CD8-positive, alpha-beta memory T cell (primary cell): Measurements from ENCODE around the gene CCS. TPM values are rescaled to one million over a fixed set of nuclear protein-coding genes. Genes with fewer than 3 reads are reported as not detected.
"Not testable (repeated sequence)": the region's sequence is repeated elsewhere in the genome, so short reads cannot be mapped to it uniquely, and the experiment has no call there.

Experiments
- CTCF ChIA-PET: fragments of 350-600 bp; sonication (Branson Sonifier 250); formaldehyde crosslinking; loops from one replicate; lab custom pipeline; 2021; ENCODE audit warnings: antibody characterized with exemption; lab: Charles Lee
- POLR2A ChIA-PET: fragments of 350-600 bp; sonication (Branson Sonifier 250); formaldehyde crosslinking; loops from one replicate; lab custom pipeline; 2021; ENCODE audit warnings: antibody characterized with exemption; lab: Charles Lee
- DNase-seq, 5 donors: peaks; one replicate each; pipeline versions ENCODE4 v3.0.0 to v3.0.0-alpha.2; 2020 to 2022; ENCODE audit warnings: mixed read lengths in 1 of 5
- H3K27ac ChIP-seq: one replicate; pipeline ENCODE4 v1.7.0; 2013; ENCODE audit warnings: low read depth, mild to moderate bottlenecking, low read length, moderate library complexity
- H3K27me3 ChIP-seq: 2 replicates; pipeline ENCODE4 v1.7.0; 2013; ENCODE audit warnings: low read length, mild to moderate bottlenecking; ENCODE audit not compliant: insufficient read depth, poor library complexity, severe bottlenecking
- H3K36me3 ChIP-seq: 2 replicates; pipeline ENCODE4 v1.7.0; 2013; ENCODE audit warnings: mild to moderate bottlenecking, low read length, moderate library complexity; ENCODE audit not compliant: insufficient read depth
- H3K4me1 ChIP-seq: 2 replicates; pipeline ENCODE4 v1.7.0; 2013; ENCODE audit warnings: mild to moderate bottlenecking, low read length, moderate library complexity; ENCODE audit not compliant: insufficient read depth
- H3K4me3 ChIP-seq: 2 replicates; pipeline ENCODE4 v1.7.0; 2013; ENCODE audit warnings: mild to moderate bottlenecking, low read length
- H3K9me3 ChIP-seq: 2 replicates; pipeline ENCODE4 v1.7.0; 2013; ENCODE audit warnings: mild to moderate bottlenecking, low read length
- H3K27ac Mint-ChIP-seq, 8 donors: one replicate each; pipeline ENCODE4 v1.8.0; 2020 to 2021; ENCODE audit warnings: mixed read lengths in 8 of 8, mild to moderate bottlenecking in 6 of 8, inconsistent platforms in 3 of 8, moderate library complexity in 3 of 8
- H3K27me3 Mint-ChIP-seq, 2 donors: one replicate each; pipeline ENCODE4 v1.8.0; 2020 to 2021; ENCODE audit warnings: mixed read lengths in 2 of 2, mild to moderate bottlenecking in 1 of 2, moderate library complexity in 1 of 2
- H3K36me3 Mint-ChIP-seq, 3 donors: one replicate each; pipeline ENCODE4 v1.8.0; 2020 to 2021; ENCODE audit warnings: mixed read lengths in 3 of 3, inconsistent platforms in 1 of 3, mild to moderate bottlenecking in 1 of 3
- H3K4me1 Mint-ChIP-seq, 3 donors: one replicate each; pipeline ENCODE4 v1.8.0; 2020 to 2021; ENCODE audit warnings: mixed read lengths in 3 of 3, inconsistent platforms in 1 of 3, mild to moderate bottlenecking in 1 of 3
- H3K4me3 Mint-ChIP-seq, 7 donors: one replicate each; pipeline ENCODE4 v1.8.0; 2020 to 2021; ENCODE audit warnings: mixed read lengths in 7 of 7, mild to moderate bottlenecking in 6 of 7, moderate library complexity in 4 of 7, inconsistent platforms in 2 of 7
- H3K9me3 Mint-ChIP-seq, 5 donors: one replicate each; pipeline ENCODE4 v1.8.0; 2020 to 2022; ENCODE audit warnings: mixed read lengths in 5 of 5, mild to moderate bottlenecking in 3 of 5, moderate library complexity in 2 of 5, inconsistent platforms in 1 of 5
- polyA plus RNA-seq: library from polyadenylated mRNA; unstranded; fragments of 300-500 nt; fragmentation: Illumina TruSeq; gene quantifications from one replicate; pipeline ENCODE4 v1.2.3, GENCODE V29; 2021
- total RNA-seq, 2 experiments: library from RNA; stranded (reverse); gene quantifications; one replicate each; pipeline ENCODE4 v1.2.3, GENCODE V29; 2021

The CCS gene
- total and polyA plus RNA-seq, 3 experiments from 2014 or later = 24.1 to 41.1 (median 25.7) TPM

- H3K4me3 Mint-ChIP-seq, H3K9me3 ChIP-seq, H3K9me3 Mint-ChIP-seq, H3K36me3 ChIP-seq, DNase-seq, H3K4me3 ChIP-seq, H3K27me3 Mint-ChIP-seq, H3K27me3 ChIP-seq, H3K27ac ChIP-seq, H3K4me1 ChIP-seq: not testable (repeated sequence)
- ChIA-PET CTCF (interaction anchor here (1.5 kb wide), 1 partner anchor 10 kb away, joined by 3 read pairs; the partner anchor contains the start of gene RBM14), POLR2A (interaction anchor here (0.6 to 0.9 kb wide), 2 partner anchors 16 to 48 kb away, joined by 4 to 7 read pairs; no protein-coding TSS in a partner anchor)
- Mint-ChIP-seq H3K36me3 (peaks cover 0 to 39% (median 3%) of the 10 kb centered on the region in 3 donors), H3K27ac (peak overlapping the region in 1 of 8 donors; percentile 12), H3K4me1 (peaks cover 6 to 14% (median 12%) of the 10 kb centered on the region in 3 donors)
These were observed 13.6 kb downstream of the CCS start for GRCh38 chr11:66606608-66607007.

DNA sequence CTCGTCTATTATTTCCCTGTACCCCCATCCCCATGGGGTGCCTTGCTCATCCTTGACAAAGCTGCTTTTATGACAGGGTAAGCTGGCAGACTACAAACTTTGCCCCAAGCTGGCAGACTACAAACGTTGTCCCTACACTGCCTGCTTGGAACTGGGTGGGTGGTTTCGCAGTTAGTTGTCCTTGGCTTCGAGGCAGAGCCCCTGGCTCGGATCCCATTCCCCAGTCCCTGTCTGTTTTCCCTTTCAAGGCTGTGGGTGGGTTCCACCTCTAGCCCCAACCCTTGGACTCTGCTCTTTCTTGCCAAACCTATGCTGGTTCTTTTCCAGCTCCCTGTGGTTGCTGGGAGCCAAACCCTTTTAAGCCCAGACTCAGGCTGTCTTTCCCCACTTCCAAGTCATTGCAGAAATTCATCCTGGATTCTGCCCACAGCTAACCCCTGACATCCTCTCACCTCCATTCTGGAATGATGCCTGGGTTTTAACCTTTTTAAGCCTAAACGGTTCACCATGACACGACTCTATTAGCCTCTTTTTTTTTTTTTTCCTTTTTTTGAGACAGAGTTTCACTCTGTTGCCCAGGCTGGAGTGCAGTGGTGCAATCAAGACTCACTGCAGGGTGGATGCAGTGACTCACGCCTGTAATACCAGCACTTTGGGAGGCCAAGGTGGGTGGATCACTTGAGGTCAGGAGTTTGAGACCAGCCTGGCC is 14.3 kb downstream of the CCS start:
- ChIA-PET POLR2A (interaction anchor here (0.5 to 0.9 kb wide), 3 partner anchors 16 to 1683 kb away, joined by 3 to 4 read pairs (median 3); no protein-coding TSS in a partner anchor), CTCF (no interaction called here)
- H3K4me1 ChIP-seq = no peaks in the 10 kb centered on the region
- DNase-seq = no peak
- H3K4me3 ChIP-seq = no peak overlapping the region
- no peak overlapping the region for H3K27ac Mint-ChIP-seq
- peaks cover 6% of the 10 kb centered on the region for H3K36me3 ChIP-seq
- H3K27me3 Mint-ChIP-seq = no peaks in the 10 kb centered on the region
- no peaks in the 10 kb centered on the region for H3K27me3 ChIP-seq
- H3K9me3 ChIP-seq = no peaks in the 10 kb centered on the region
- peaks cover 0 to 34% (median 3%) of the 10 kb centered on the region in 3 donors for H3K36me3 Mint-ChIP-seq
- no peaks in the 10 kb centered on the region for H3K9me3 Mint-ChIP-seq
- H3K27ac ChIP-seq = no peak overlapping the region
- H3K4me1 Mint-ChIP-seq = peaks cover 6 to 14% (median 12%) of the 10 kb centered on the region in 3 donors
- no peak overlapping the region for H3K4me3 Mint-ChIP-seq

DNA sequence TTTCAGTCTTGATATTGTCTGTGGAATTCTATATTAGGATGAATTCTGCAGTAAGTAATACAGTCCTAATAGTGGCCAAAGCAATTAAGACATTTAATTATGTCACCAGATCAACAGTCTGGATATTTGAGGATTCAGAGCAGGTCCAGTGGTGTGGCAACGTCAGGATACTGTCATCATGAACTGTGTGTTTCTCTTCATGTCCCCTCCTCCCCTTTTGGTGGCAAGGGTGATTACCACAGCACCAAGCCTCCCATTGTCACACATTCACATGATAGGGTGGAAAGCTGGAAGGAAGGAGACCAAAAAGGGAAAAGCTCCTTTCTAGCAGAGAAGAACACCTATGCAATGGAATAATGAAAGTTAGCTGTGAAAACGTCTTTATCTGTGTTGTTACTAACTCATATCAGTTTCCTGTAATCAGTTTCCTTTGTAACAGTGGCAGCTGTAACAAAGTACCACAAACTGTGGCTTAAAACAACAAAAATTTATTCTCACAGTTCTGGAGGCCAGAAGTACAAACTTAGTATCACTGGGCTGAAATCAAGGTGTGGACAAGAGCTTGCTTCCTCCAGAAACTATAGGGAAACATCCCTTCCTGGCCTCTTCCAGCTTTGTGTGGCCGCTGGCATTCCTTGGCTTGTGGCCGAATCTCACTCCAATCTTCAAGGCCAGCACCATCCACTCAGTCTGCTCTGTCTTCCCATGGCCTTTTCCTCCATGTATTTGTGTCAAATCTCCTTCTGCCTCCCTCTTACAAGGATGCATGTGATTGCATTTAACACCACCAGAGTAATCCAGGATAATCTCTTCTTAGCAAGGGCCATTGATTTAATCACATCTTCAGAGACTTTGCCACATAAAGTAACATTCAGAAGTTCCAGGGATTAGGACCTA is 17.0 kb downstream of the CCS start:
- Histone ChIP-seq H3K36me3 (peaks cover 5% of the 10 kb centered on the region), H3K27me3 (no peaks in the 10 kb centered on the region), H3K4me1 (no peaks in the 10 kb centered on the region), H3K9me3 (no peaks in the 10 kb centered on the region), H3K27ac (no peak overlapping the region), H3K4me3 (no peak overlapping the region)
- DNase-seq = no peak
- CTCF ChIA-PET = interaction anchor here (0.8 kb wide), 1 partner anchor 15 kb away, joined by 3 read pairs; no protein-coding TSS in a partner anchor
- Mint-ChIP-seq H3K36me3 (peaks cover 0 to 18% (median 3%) of the 10 kb centered on the region in 3 donors), H3K27ac (peak overlapping the region; percentile 9 to 83 (median 60)), H3K9me3 (no peaks in the 10 kb centered on the region), H3K27me3 (no peaks in the 10 kb centered on the region), H3K4me1 (peaks cover 6 to 14% (median 12%) of the 10 kb centered on the region in 3 donors), H3K4me3 (no peak overlapping the region)
- POLR2A ChIA-PET = no interaction called here

DNA sequence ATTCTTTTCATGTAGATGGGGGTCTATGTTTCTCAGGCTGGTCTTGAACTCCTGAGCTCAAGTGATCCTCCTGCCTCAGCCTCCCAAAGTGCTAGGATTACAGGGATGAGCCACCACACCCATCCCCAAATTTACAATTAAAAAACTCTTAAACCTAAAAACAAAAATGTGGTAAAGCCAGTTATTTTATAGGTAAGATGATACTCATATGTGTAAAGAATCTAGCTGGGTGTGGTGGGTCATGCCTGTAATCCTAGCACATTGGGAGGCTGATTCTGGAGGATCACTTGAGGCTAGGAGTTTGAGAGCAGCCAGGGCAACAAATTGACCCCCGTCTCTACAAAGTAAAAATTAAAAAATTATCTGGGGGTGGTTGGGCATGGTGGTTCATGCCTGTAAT is 19.5 kb downstream of the CCS start:
- peaks cover 8% of the 10 kb centered on the region for H3K4me1 ChIP-seq
- H3K27me3 ChIP-seq = no peaks in the 10 kb centered on the region
- DNase-seq = no peak
- no peak overlapping the region for H3K4me3 Mint-ChIP-seq
- ChIA-PET POLR2A (no interaction called here), CTCF (interaction anchor here (1.4 to 2.3 kb wide), 2 partner anchors 26 to 33 kb away, joined by 4 to 7 read pairs; partner anchors contain the start of gene RBM4)
- H3K27me3 Mint-ChIP-seq = peaks cover 0 to 4% of the 10 kb centered on the region in 2 donors
- peaks cover 0 to 13% (median 0%) of the 10 kb centered on the region in 3 donors for H3K36me3 Mint-ChIP-seq
- no peaks in the 10 kb centered on the region for H3K9me3 Mint-ChIP-seq
- H3K27ac Mint-ChIP-seq = peak overlapping the region in 1 of 8 donors; percentile 23
- H3K4me3 ChIP-seq = no peak overlapping the region
- H3K27ac ChIP-seq = no peak overlapping the region
- H3K9me3 ChIP-seq = no peaks in the 10 kb centered on the region
- peaks cover 16 to 33% (median 23%) of the 10 kb centered on the region in 3 donors for H3K4me1 Mint-ChIP-seq
- H3K36me3 ChIP-seq = no peaks in the 10 kb centered on the region

DNA sequence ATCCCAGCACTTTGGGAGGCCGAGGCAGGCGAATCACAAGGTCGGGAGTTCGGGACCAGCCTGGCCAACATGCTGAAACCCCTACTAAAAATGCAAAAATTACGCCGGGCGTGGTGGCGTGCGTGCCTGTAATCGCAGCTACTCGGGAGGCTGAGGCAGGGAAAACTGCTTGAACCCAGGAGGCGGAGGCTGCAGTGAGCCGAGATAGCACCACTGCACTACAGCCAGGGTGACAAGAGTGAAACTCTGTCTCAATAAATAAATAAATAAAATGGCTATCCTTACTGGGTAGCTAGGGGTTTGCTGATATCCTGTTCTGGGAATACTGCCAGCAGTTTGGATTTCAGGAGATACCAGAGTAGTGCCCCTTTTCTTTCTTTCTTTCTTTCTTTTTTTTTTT is 21.1 kb downstream of the CCS start:
- POLR2A ChIA-PET = interaction anchor here (0.7 to 1.3 kb wide), 2 partner anchors 30 to 338 kb away, joined by 3 to 7 read pairs; no protein-coding TSS in a partner anchor
- H3K4me1 ChIP-seq = peaks cover 23% of the 10 kb centered on the region
- no peak overlapping the region for H3K27ac Mint-ChIP-seq

DNA sequence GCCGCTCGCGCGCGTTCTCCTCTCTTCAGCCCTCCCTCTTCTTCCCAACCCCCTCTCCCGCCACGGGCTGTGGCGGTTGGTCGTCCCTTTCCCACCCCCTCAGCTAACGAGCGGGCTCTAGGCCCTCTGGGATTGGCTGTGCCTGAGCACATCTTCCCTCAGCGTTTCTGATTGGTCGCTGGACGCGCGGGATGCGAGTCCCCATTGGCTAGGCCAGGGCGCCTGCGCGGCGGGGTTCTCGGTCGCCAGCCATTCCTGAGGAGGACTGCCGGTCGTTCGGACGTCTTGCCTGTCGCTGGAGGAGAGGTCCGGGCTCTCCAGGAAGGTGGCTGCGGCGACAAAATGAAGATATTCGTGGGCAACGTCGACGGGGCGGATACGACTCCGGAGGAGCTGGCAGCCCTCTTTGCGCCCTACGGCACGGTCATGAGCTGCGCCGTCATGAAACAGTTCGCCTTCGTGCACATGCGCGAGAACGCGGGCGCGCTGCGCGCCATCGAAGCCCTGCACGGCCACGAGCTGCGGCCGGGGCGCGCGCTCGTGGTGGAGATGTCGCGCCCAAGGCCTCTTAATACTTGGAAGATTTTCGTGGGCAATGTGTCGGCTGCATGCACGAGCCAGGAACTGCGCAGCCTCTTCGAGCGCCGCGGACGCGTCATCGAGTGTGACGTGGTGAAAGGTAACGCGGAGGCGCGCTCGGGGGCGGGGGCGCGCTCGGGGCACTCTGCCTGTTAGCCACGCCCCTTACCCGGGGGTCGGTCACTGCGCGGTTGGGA is 23.6 kb downstream of the CCS start, which contains the start of gene RBM14:
Gene RBM14 (plus strand): TSS at position 252 of the 776 bp plus-strand sequence. CDS start 91 bp downstream, at position 343.
- ChIA-PET POLR2A (interaction anchor here (0.5 to 4.6 kb wide), 18 partner anchors 9 to 345 kb away, joined by 3 to 153 read pairs (median 4); partner anchors contain the start of genes ACTN3, BBS1, CCDC87 and CCS), CTCF (interaction anchor here (0.6 to 2.6 kb wide), 8 partner anchors 8 to 227 kb away, joined by 3 to 20 read pairs (median 4); partner anchors contain the start of genes RBM4, RBM4B and RCE1)
- Histone ChIP-seq H3K4me3 (peak within 1 kb of the TSS; percentile 99), H3K27me3 (no peaks in the 10 kb centered on the region), H3K27ac (peak within 1 kb of the TSS; percentile 100), H3K36me3 (peaks cover 9% of the 10 kb centered on the region), H3K4me1 (peaks cover 41% of the 10 kb centered on the region), H3K9me3 (no peaks in the 10 kb centered on the region)
- peak; percentile 97 to 99 (median 98) for DNase-seq
- peak within 1 kb of the TSS; percentile 97 to 99 (median 98) for H3K4me3 Mint-ChIP-seq
- H3K36me3 Mint-ChIP-seq = peaks cover 0 to 45% (median 7%) of the 10 kb centered on the region in 3 donors
- peaks cover 44 to 61% (median 47%) of the 10 kb centered on the region in 3 donors for H3K4me1 Mint-ChIP-seq
- H3K9me3 Mint-ChIP-seq = no peaks in the 10 kb centered on the region
- peak within 1 kb of the TSS; percentile 97 to 100 (median 99) for H3K27ac Mint-ChIP-seq
- H3K27me3 Mint-ChIP-seq = peaks cover 0 to 4% of the 10 kb centered on the region in 2 donors

More for the DNA sequence above, 21.1 kb downstream of the CCS start:
- Histone ChIP-seq H3K27me3 (no peaks in the 10 kb centered on the region), H3K27ac (no peak overlapping the region), H3K36me3 (peaks cover 5% of the 10 kb centered on the region), H3K4me3 (no peak overlapping the region), H3K9me3 (no peaks in the 10 kb centered on the region)
- Mint-ChIP-seq H3K36me3 (peaks cover 0 to 29% (median 7%) of the 10 kb centered on the region in 3 donors), H3K27me3 (peaks cover 0 to 4% of the 10 kb centered on the region in 2 donors), H3K4me1 (peaks cover 32 to 49% (median 39%) of the 10 kb centered on the region in 3 donors), H3K4me3 (no peak overlapping the region), H3K9me3 (no peaks in the 10 kb centered on the region)
- CTCF ChIA-PET = interaction anchor here (0.9 to 2.3 kb wide), 2 partner anchors 17 to 24 kb away, joined by 4 to 7 read pairs; partner anchors contain the start of gene RBM4
- no peak for DNase-seq
